HG02943 (cell line): ENCODE measurements around the gene RREB1.
A peak's percentile ranks its signal among the peaks of the same experiment; 100 is the strongest.

Experiments
- ATAC-seq: cut with Tn5 transposase; IDR thresholded peaks from one replicate; pipeline ENCODE4 v1.9.1; 2021; ENCODE audit warnings: mild to moderate bottlenecking, low read depth, moderate library complexity; ENCODE audit not compliant: unreplicated experiment

Gene RREB1

GRCh38 chr6:7121700-7122241 is 14.0 kb downstream of the RREB1 start:
- ATAC-seq = no peak

GRCh38 chr6:7122684-7123083 is 14.9 kb downstream of the RREB1 start:
- no peak for ATAC-seq

GRCh38 chr6:7124114-7124513 is 16.4 kb downstream of the RREB1 start:
- ATAC-seq = no peak

GRCh38 chr6:7124636-7125035 is 16.9 kb downstream of the RREB1 start:
- no peak for ATAC-seq

- ATAC-seq = no peak
Observed at GRCh38 chr6:7125290-7125689, 17.5 kb downstream of the RREB1 start.

GRCh38 chr6:7126754-7127153 is 19.0 kb downstream of the RREB1 start:
- no peak for ATAC-seq

- ATAC-seq = no peak
Observed at GRCh38 chr6:7127680-7128079, 19.9 kb downstream of the RREB1 start.

- no peak for ATAC-seq
Observed at GRCh38 chr6:7129360-7129759, 21.6 kb downstream of the RREB1 start.

- no peak for ATAC-seq
Observed at GRCh38 chr6:7129784-7130569, 22.2 kb downstream of the RREB1 start.

- ATAC-seq = no peak
Observed at GRCh38 chr6:7131390-7131789, 23.6 kb downstream of the RREB1 start.

- no peak for ATAC-seq
Observed at GRCh38 chr6:7132398-7133035, 24.8 kb downstream of the RREB1 start.

GRCh38 chr6:7134999-7135745 is 27.4 kb downstream of the RREB1 start:
- no peak for ATAC-seq

- ATAC-seq = no peak
Observed at GRCh38 chr6:7135755-7136154, 28.0 kb downstream of the RREB1 start.

GRCh38 chr6:7136859-7137334 is 29.1 kb downstream of the RREB1 start:
- ATAC-seq = peak; percentile 46

GRCh38 chr6:7137335-7138045 is 29.7 kb downstream of the RREB1 start:
- ATAC-seq = no peak

GRCh38 chr6:7138046-7138531 is 30.3 kb downstream of the RREB1 start:
- no peak for ATAC-seq

- no peak for ATAC-seq
Observed at GRCh38 chr6:7138921-7139358, 31.2 kb downstream of the RREB1 start.

- ATAC-seq = no peak
Observed at GRCh38 chr6:7139835-7140470, 32.2 kb downstream of the RREB1 start.

GRCh38 chr6:7140631-7141378 is 33.0 kb downstream of the RREB1 start:
- ATAC-seq = peak; percentile 52
